Osteoblast (primary cell): ENCODE measurements around the gene SLC7A6OS. TPM values are rescaled to one million over a fixed set of nuclear protein-coding genes. Genes with fewer than 3 reads are reported as not detected.

ENCODE experiments used
- DNase-seq: peaks from one replicate; pipeline ENCODE4 v3.0.0; 2011; ENCODE audit warnings: low spot score, mixed read lengths; ENCODE audit not compliant: insufficient read length; ENCODE audit errors: missing footprints
- H2AFZ ChIP-seq: 2 replicates; pipeline ENCODE4 v1.6.0; 2011; ENCODE audit warnings: mild to moderate bottlenecking, low read length
- H3K27ac ChIP-seq: 2 replicates; pipeline ENCODE4 v1.5.1; 2011; ENCODE audit warnings: mild to moderate bottlenecking, low read depth, low read length, moderate library complexity
- H3K27me3 ChIP-seq: 2 replicates; pipeline ENCODE4 v1.6.0; 2012; ENCODE audit warnings: mild to moderate bottlenecking, control low read depth, inconsistent platforms, low read length, moderate library complexity; ENCODE audit not compliant: insufficient read depth
- H3K36me3 ChIP-seq: 2 replicates; pipeline ENCODE4 v1.5.1; 2011; ENCODE audit warnings: mild to moderate bottlenecking, low read length, control low read depth, moderate library complexity; ENCODE audit not compliant: insufficient read depth
- H3K4me1 ChIP-seq: 2 replicates; pipeline ENCODE4 v1.5.1; 2011; ENCODE audit warnings: mild to moderate bottlenecking, low read length, control low read depth, moderate library complexity; ENCODE audit not compliant: insufficient read depth
- H3K4me2 ChIP-seq: 2 replicates; pipeline ENCODE4 v1.6.0; 2011; ENCODE audit warnings: mild to moderate bottlenecking, low read length; ENCODE audit not compliant: insufficient read depth
- H3K4me3 ChIP-seq: fragments of 200-600 bp; sonication (generic); 3 replicates; pipeline ENCODE4 v1.5.1; 2012; ENCODE audit warnings: mild to moderate bottlenecking, low read length, inconsistent platforms; ENCODE audit not compliant: insufficient read depth
- H3K79me2 ChIP-seq: 2 replicates; pipeline ENCODE4 v1.6.0; 2012; ENCODE audit warnings: mild to moderate bottlenecking, low read length, control low read depth, inconsistent platforms; ENCODE audit not compliant: insufficient read depth
- H3K9me3 ChIP-seq: 2 replicates; pipeline ENCODE4 v1.5.1; 2011; ENCODE audit warnings: low read depth, low read length, control low read depth
- H4K20me1 ChIP-seq: 2 replicates; pipeline ENCODE4 v1.6.0; 2012; ENCODE audit warnings: mild to moderate bottlenecking, low read length, control low read depth; ENCODE audit not compliant: insufficient read depth
- total RNA-seq: library from RNA; depleted of rRNA; stranded (reverse); fragments of >200 nt; gene quantifications from 2 replicates; pipeline ENCODE4 v1.2.3, GENCODE V29; 2012
- TF ChIP-seq, protein P1 (sequence below): IDR thresholded peaks from 2 replicates; pipeline ENCODE4 v1.5.1; 2011; ENCODE audit warnings: mild to moderate bottlenecking, low read depth, low read length, moderate library complexity; ENCODE audit errors: extremely low read depth

SLC7A6OS gene
- total RNA-seq, 1 donor: 12.3 TPM

DNA sequence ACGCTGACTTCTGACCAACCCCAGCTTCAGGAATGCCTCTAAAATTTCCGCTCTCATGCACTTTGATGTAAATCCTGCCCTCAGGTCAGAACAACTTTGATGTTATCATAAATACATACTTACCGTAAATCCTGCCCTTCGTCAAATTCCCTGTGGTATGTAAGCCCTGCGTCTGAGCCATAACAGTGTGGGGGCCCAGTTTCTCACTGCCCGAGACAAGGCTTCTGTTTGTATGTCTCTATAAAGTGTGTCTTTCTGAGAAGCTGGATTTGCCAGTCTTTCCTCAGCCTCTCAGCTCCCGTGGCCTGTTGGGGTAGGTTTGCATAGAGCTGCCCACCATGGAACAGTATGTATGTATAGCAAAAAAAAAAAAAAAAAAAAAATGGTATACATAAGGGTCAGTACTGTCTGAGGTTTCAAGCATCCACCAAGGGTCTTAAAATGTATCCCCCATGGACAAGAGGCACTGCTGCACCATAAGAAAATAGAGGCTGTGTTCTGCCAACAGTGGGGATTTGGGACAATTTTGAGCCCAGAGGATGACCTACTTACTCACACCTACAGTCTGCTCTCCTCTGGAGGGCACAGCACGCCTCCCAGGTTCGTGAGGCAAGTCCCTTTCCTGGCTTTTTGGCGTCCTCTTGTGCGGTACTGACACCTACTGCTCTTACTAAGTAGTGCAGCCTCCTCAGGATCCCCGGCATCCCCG lies 17.6 kb upstream of the SLC7A6OS start:
- no peaks in the 10 kb centered on the region for H4K20me1 ChIP-seq
- H3K79me2 ChIP-seq: no peaks in the 10 kb centered on the region
- DNase-seq: peak; percentile 93
- H3K4me1 ChIP-seq: peaks cover 22% of the 10 kb centered on the region
- no peak overlapping the region for H2AFZ ChIP-seq
- no peaks in the 10 kb centered on the region for H3K27me3 ChIP-seq
- H3K4me2 ChIP-seq: no peak overlapping the region
- no peaks in the 10 kb centered on the region for H3K9me3 ChIP-seq
- H3K36me3 ChIP-seq: peaks cover 19% of the 10 kb centered on the region
- no peak overlapping the region for H3K27ac ChIP-seq
- no peak overlapping the region for H3K4me3 ChIP-seq
- TF ChIP-seq, protein P1, sequence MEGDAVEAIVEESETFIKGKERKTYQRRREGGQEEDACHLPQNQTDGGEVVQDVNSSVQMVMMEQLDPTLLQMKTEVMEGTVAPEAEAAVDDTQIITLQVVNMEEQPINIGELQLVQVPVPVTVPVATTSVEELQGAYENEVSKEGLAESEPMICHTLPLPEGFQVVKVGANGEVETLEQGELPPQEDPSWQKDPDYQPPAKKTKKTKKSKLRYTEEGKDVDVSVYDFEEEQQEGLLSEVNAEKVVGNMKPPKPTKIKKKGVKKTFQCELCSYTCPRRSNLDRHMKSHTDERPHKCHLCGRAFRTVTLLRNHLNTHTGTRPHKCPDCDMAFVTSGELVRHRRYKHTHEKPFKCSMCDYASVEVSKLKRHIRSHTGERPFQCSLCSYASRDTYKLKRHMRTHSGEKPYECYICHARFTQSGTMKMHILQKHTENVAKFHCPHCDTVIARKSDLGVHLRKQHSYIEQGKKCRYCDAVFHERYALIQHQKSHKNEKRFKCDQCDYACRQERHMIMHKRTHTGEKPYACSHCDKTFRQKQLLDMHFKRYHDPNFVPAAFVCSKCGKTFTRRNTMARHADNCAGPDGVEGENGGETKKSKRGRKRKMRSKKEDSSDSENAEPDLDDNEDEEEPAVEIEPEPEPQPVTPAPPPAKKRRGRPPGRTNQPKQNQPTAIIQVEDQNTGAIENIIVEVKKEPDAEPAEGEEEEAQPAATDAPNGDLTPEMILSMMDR: peak; percentile 97

DNA sequence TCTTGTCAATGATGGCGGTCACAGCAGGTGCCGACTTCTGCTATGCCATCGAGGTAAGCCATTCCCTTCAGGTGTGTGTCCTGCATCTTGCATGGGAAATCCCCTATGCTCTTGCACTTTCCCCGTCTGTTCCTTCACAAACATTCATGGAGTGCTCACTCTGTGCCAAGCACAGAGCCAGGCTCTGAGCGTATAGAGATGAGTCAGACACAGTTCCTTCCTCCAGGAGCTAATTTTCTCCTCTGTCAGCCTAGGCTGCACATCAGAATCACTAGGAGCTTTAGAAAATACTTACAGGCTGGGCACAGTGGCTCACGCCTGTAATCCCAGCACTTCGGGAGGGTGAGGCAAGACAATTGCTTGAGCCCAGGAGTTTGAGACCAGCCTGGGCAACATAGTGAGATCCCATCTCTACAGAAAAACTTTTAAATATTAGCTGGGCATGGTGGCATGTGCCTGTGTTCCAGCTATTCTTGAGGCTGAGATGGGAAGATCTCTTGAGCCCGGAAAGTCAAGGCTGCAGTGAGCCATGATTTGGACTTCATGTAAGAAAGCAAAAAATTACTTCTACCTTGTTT lies 14.1 kb upstream of the SLC7A6OS start:
- TF ChIP-seq, protein P1: no peak
- H2AFZ ChIP-seq: no peak overlapping the region
- H4K20me1 ChIP-seq: no peaks in the 10 kb centered on the region
- H3K27ac ChIP-seq: no peak overlapping the region
- no peak overlapping the region for H3K4me2 ChIP-seq
- no peaks in the 10 kb centered on the region for H3K27me3 ChIP-seq
- no peaks in the 10 kb centered on the region for H3K9me3 ChIP-seq
- no peaks in the 10 kb centered on the region for H3K4me1 ChIP-seq
- no peak overlapping the region for H3K4me3 ChIP-seq
- DNase-seq: no peak
- H3K79me2 ChIP-seq: no peaks in the 10 kb centered on the region
- H3K36me3 ChIP-seq: peaks cover 30% of the 10 kb centered on the region

GRCh38 chr16:68324336-68324735 lies 13.6 kb upstream of the SLC7A6OS start:
- Histone ChIP-seq H3K4me3 (no peak overlapping the region), H3K27ac (no peak overlapping the region), H2AFZ (no peak overlapping the region), H3K4me1 (no peaks in the 10 kb centered on the region), H3K27me3 (no peaks in the 10 kb centered on the region), H4K20me1 (no peaks in the 10 kb centered on the region), H3K79me2 (no peaks in the 10 kb centered on the region), H3K4me2 (no peak overlapping the region), H3K9me3 (no peaks in the 10 kb centered on the region), H3K36me3 (peaks cover 33% of the 10 kb centered on the region)
- TF ChIP-seq, protein P1: no peak
- DNase-seq: no peak

DNA sequence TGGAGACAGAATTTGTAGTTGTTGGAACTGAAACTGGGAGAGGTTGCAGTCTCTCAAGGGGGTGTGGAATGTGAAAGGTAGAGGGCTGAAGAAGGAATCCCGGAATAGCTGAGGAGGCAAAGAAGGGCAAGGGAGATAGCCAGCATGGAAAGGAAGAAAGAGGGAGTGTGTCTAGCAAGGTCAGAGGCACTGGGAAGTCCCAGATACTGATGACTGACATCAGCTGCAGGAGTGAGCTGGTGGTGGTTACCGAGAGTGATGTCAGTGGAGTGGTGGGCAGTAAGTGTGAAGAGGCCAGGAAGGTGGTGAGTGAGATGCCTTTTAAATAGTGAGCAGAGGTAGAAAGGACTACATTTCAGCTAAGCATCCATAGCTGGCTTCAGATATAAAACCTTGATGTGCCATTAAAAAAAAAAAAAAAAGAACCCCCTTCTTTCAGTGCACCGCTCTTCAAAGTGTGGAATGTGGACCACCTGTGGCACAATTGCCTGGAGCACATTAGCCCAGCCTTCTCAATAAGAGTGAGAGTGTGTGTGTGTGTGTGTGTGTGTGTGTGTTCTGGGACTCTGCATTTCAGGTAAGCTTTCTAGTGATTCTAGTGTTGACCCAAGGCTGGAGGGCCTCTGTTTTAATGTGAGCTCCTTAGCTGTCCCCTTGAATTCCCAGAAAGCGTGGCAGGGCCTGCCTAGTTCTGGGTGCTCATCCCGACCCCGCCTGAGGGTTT lies 8.6 kb upstream of the SLC7A6OS start:
- no peaks in the 10 kb centered on the region for H3K4me1 ChIP-seq
- H4K20me1 ChIP-seq: no peaks in the 10 kb centered on the region
- H3K4me3 ChIP-seq: no peak overlapping the region
- H2AFZ ChIP-seq: no peak overlapping the region
- H3K4me2 ChIP-seq: no peak overlapping the region
- TF ChIP-seq, protein P1: no peak
- DNase-seq: no peak
- peaks cover 28% of the 10 kb centered on the region for H3K36me3 ChIP-seq
- no peak overlapping the region for H3K27ac ChIP-seq
- no peaks in the 10 kb centered on the region for H3K9me3 ChIP-seq
- no peaks in the 10 kb centered on the region for H3K27me3 ChIP-seq
- no peaks in the 10 kb centered on the region for H3K79me2 ChIP-seq
